ENCODE data around the gene THBS3. TPM values are rescaled to one million over a fixed set of nuclear protein-coding genes. Genes with fewer than 3 reads are reported as not detected.

Gene THBS3
- total and polyA plus RNA-seq, 2 of the 13 experiments (the other 11 are each of a cell fraction or from before 2014, with no cell fraction given): 0.86 to 3.6 TPM

GRCh38 chr1:155193275-155193990, 14.3 kb downstream of the THBS3 start:
- peak overlapping the region; percentile 98 for H3K4me2 ChIP-seq (ENCODE audit: low read depth, low read length)
- in situ Hi-C loops (cut with HindIII; ENCODE audit: extremely low pct_ligation_motif_present, low pct_unique_long_range_greater_than_20kb): no loop called here
- BruUV-seq (replicated peaks): no TSS peak
- H2AFZ ChIP-seq (ENCODE audit: low read length): peak overlapping the region; percentile 52
- H3K9me3 ChIP-seq (ENCODE audit: low read length): no peaks in the 10 kb centered on the region
- ChIA-PET POLR2A (interaction anchor here (0.8 to 2.9 kb wide), 9 partner anchors 14 to 238 kb away, joined by 3 to 19 read pairs (median 4); partner anchors contain the start of genes KRTCAP2, MTX1, PBXIP1 and SCAMP3), CTCF (ENCODE audit: low intra/inter-chr PET ratio, low total read pairs) (interaction anchor here (1.3 to 1.5 kb wide), 4 partner anchors 14 to 398 kb away, joined by 3 to 12 read pairs (median 4); no protein-coding TSS in a partner anchor)
- peak overlapping the region; percentile 32 to 72 (median 60) for H3K4me3 ChIP-seq (replicated peaks in 1 of 3; ENCODE audit: insufficient read depth in 1 of 3, low read depth in 2 of 3, low read length in 3 of 3)
- no peak overlapping the region for H3K27ac ChIP-seq (ENCODE audit: extremely low read length, insufficient read depth, low read length)
- intact Hi-C loops (cut with micrococcal nuclease; ENCODE audit: unreplicated experiment): no loop called here
- no peaks in the 10 kb centered on the region for H3K36me3 ChIP-seq (replicated peaks in 1 of 2; ENCODE audit: control insufficient read depth in 1 of 2, insufficient read depth in 2 of 2, low read length in 2 of 2)
- WGBS (ENCODE audit: low lambda C conversion rate): 2% methylated on average over 23 of the region's 38 CpGs
- peaks cover 0 to 44% of the 10 kb centered on the region in 2 experiments; a peak in 4 of 5 replicates for H3K27me3 ChIP-seq (ENCODE audit: control insufficient read depth in 1 of 2, insufficient read depth in 2 of 2, low read length in 2 of 2)
- no peaks in the 10 kb centered on the region for H4K20me1 ChIP-seq (ENCODE audit: insufficient read depth, low read length)
- peak; percentile 56 for FAIRE-seq
- peaks cover 27% of the 10 kb centered on the region for H3K4me1 ChIP-seq (ENCODE audit: insufficient read depth, low read length)
- H3K79me2 ChIP-seq (ENCODE audit: insufficient read depth, low read length): no peaks in the 10 kb centered on the region
- H3K9ac ChIP-seq (ENCODE audit: insufficient read depth, low read depth, low read length): peak overlapping the region; percentile 61
- peak; percentile 91 for ATAC-seq
- peak; percentile 75 for DNase-seq (ENCODE audit: low spot score)
- TF ChIP-seq ZNF414 (CRISPR knock-in tag; IDR thresholded peaks at IDR 0.05) (0 out of 2 replicates have a peak, but pooled peaks have one; percentile 14), HNRNPL (IDR thresholded peaks at IDR 0.05; ENCODE audit: low read depth, low read length) (peak; percentile 79), UBTF (CRISPR knock-in tag; IDR thresholded peaks at IDR 0.05) (peak; percentile 91), CBX5 (CRISPR knock-in tag; IDR thresholded peaks at IDR 0.05; ENCODE audit: borderline replicate concordance) (peak; percentile 56; the same call in 1 of the 2 replicates), HMGXB3 (CRISPR knock-in tag; IDR thresholded peaks at IDR 0.05; ENCODE audit: borderline replicate concordance) (0 out of 2 replicates have a peak, but pooled peaks have one; percentile 32), FOXA3 (CRISPR knock-in tag; IDR thresholded peaks at IDR 0.05) (peak; percentile 35; the same call in 1 of the 2 replicates), KLF16 (CRISPR knock-in tag; IDR thresholded peaks at IDR 0.05) (peak in 1 of 2 experiments; percentile 20; a peak in 1 of 4 replicates), IKZF5 (CRISPR knock-in tag; IDR thresholded peaks at IDR 0.05) (peak; percentile 41; the same call in 1 of the 2 replicates), ZMYM4 (CRISPR knock-in tag; IDR thresholded peaks at IDR 0.05) (0 out of 2 replicates have a peak, but pooled peaks have one; percentile 14), ZIK1 (CRISPR knock-in tag; IDR thresholded peaks at IDR 0.05; ENCODE audit: borderline replicate concordance, low read depth) (0 out of 2 replicates have a peak, but pooled peaks have one; percentile 28)
- TF ChIP-seq, protein P1, sequence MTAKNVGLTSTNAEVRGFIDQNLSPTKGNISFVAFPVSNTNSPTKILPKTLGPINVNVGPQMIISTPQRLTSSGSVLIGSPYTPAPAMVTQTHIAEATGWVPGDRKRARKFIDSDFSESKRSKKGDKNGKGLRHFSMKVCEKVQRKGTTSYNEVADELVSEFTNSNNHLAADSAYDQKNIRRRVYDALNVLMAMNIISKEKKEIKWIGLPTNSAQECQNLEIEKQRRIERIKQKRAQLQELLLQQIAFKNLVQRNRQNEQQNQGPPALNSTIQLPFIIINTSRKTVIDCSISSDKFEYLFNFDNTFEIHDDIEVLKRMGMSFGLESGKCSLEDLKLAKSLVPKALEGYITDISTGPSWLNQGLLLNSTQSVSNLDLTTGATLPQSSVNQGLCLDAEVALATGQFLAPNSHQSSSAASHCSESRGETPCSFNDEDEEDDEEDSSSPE (CRISPR knock-in tag; IDR thresholded peaks at IDR 0.05): 0 out of 2 replicates have a peak, but pooled peaks have one; percentile 21
